ENCODE data around the gene UGT1A9. TPM values are rescaled to one million over a fixed set of nuclear protein-coding genes. Genes with fewer than 3 reads are reported as not detected.
"Not testable (repeated sequence)": the region's sequence is repeated elsewhere in the genome, so short reads cannot be mapped to it uniquely, and the experiment has no call there.

The UGT1A9 gene
- total RNA-seq, 4 donors from 2014 or later = not detected

DNA sequence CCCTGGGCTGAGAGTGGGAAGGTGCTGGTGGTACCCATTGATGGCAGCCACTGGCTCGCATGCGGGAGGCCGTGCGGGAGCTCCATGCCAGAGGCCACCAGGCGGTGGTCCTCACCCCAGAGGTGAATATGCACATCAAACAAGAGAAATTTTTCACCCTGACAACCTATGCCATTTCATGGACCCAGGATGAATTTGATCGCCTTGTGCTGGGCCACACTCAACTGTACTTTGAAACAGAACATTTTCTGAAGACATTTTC is 75.5 kb downstream of the UGT1A9 start:
- no peak for ATAC-seq

DNA sequence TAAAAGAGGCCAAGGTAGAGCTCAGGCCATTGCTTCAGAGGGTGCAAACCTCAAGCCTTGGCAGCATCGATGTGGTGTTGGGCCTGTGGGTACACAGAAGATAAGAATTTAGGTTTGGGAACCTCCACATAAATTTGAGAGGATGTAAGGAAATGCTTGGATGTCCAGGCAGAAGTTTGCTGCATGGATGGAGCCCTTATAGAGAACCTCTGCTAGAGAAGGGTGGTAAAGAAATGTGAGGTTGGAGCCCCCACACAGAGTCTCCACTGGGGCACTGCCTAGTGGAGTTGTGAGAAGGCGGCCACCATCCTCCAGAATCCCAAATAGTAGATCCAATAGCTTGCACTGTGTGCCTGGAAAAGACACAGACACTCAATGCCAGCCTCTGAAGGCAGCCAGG is 79.0 kb downstream of the UGT1A9 start:
- not testable (repeated sequence) for H3K4me1 ChIP-seq, H3K9me3 ChIP-seq, H3K27me3 ChIP-seq, ATAC-seq, H3K36me3 ChIP-seq, H3K4me3 ChIP-seq, H3K27ac ChIP-seq
- WGBS, 2 donors (ENCODE audit: low coverage in 1 of 2) = 40 to 69% methylated on average over 1 to 2 of the region's 2 CpGs

More for the DNA sequence above, 75.5 kb downstream of the UGT1A9 start:
- 73 to 93% methylated on average over 4 to 6 of the region's 6 CpGs for WGBS, 2 donors (ENCODE audit: low coverage in 1 of 2)
- Histone ChIP-seq H3K27ac (no peak overlapping the region), H3K9me3 (no peaks in the 10 kb centered on the region), H3K27me3 (no peaks in the 10 kb centered on the region), H3K36me3 (no peaks in the 10 kb centered on the region), H3K4me3 (no peak overlapping the region), H3K4me1 (no peaks in the 10 kb centered on the region)
- TF ChIP-seq, protein P1, sequence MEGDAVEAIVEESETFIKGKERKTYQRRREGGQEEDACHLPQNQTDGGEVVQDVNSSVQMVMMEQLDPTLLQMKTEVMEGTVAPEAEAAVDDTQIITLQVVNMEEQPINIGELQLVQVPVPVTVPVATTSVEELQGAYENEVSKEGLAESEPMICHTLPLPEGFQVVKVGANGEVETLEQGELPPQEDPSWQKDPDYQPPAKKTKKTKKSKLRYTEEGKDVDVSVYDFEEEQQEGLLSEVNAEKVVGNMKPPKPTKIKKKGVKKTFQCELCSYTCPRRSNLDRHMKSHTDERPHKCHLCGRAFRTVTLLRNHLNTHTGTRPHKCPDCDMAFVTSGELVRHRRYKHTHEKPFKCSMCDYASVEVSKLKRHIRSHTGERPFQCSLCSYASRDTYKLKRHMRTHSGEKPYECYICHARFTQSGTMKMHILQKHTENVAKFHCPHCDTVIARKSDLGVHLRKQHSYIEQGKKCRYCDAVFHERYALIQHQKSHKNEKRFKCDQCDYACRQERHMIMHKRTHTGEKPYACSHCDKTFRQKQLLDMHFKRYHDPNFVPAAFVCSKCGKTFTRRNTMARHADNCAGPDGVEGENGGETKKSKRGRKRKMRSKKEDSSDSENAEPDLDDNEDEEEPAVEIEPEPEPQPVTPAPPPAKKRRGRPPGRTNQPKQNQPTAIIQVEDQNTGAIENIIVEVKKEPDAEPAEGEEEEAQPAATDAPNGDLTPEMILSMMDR (IDR thresholded peaks at IDR 0.05) = no peak
- TF ChIP-seq POLR2A (IDR thresholded peaks at IDR 0.05) = no peak
- TF ChIP-seq EP300 (IDR thresholded peaks at IDR 0.05) = no peak

DNA sequence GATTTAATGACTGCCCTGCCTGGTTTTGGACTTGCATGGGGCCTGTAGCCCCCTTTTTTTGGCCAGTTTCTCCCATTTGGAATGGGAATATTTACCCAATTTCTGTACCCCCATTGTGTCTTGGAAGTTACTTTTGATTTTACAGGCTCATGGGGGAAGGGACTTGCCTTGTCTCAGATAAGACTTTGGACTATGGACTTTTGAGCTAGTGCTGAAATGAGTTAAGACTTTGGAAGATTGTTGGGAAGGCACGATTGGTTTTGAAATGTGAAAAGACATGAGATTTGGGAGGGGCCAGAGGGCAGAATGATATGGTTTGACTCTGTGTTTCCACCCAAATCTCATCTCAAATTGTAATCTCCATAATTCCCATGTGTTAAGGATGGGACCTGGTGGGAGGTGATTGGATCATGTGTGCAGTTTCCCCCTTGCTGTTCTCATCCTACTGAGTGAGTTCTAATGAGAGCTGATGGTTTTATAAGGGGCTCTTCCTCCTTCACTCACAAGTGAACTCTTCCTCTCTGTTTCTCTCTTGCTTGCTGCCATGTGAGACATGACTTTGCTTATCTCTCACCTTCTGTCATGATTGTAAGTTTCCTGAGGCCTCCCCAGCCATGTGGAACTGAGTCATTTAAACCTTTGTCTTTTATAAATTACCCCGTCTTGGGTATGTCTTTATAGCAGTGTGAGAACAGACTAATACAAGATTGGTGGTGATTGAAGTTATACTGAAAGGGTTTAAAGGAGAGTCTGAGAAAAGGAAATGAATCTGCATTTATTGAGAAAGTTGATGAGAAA is 79.7 kb downstream of the UGT1A9 start:
- not testable (repeated sequence) for H3K4me1 ChIP-seq, H3K27me3 ChIP-seq, H3K36me3 ChIP-seq, ATAC-seq, H3K4me3 ChIP-seq, H3K27ac ChIP-seq, H3K9me3 ChIP-seq
- WGBS, 2 donors (ENCODE audit: low coverage in 1 of 2) = 50 to 86% methylated on average over 1 of the region's 2 CpGs

DNA sequence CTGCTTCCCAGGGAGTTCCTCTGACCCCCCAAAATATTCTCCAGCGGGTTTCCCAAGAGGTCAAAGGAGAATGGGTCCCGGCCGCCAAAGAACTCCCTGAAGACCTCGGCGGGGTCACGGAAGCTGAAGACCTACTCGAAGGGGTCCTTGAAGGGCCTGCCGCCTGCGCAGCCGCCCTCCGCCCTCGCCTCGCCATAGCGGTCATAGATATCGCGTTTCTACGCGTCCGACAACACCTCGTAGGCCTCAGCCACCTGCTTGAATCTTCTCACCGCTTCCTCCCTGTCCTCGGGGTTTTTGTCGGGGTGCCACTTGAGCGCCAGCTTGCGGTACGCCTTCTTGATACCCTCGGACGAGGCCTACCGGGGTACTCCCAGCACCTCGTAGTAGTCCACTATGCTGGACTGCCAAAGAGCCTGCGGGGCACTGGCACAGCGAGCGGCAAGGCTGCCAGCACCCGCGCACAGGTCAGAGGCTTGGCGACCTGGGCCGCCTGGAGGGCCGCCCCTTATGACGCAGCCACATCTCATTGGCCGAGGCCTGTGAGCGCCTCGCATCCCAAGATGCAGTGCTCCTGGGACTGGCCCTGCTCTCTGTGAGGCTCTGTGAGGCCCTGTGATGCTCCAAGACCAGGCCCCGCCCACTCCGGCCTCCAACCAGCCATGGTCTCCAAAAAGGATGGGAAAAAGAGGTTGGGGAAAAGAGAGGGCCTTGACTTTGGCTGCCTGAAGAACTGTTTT is 83.3 kb downstream of the UGT1A9 start:
- 88 to 97% methylated on average over 6 to 18 of the region's 44 CpGs for WGBS, 2 donors (ENCODE audit: low coverage in 1 of 2)
- TF ChIP-seq POLR2A (IDR thresholded peaks at IDR 0.05) (no peak), EP300 (IDR thresholded peaks at IDR 0.05) (no peak), POLR2AphosphoS5 (IDR thresholded peaks at IDR 0.05) (no peak)
- TF ChIP-seq, protein P1 (IDR thresholded peaks at IDR 0.05) = no peak
- Histone ChIP-seq H3K27ac (no peak overlapping the region), H3K4me1 (no peaks in the 10 kb centered on the region), H3K9me3 (no peaks in the 10 kb centered on the region), H3K27me3 (no peaks in the 10 kb centered on the region), H3K36me3 (no peaks in the 10 kb centered on the region), H3K4me3 (no peak overlapping the region)
- no peak for ATAC-seq

DNA sequence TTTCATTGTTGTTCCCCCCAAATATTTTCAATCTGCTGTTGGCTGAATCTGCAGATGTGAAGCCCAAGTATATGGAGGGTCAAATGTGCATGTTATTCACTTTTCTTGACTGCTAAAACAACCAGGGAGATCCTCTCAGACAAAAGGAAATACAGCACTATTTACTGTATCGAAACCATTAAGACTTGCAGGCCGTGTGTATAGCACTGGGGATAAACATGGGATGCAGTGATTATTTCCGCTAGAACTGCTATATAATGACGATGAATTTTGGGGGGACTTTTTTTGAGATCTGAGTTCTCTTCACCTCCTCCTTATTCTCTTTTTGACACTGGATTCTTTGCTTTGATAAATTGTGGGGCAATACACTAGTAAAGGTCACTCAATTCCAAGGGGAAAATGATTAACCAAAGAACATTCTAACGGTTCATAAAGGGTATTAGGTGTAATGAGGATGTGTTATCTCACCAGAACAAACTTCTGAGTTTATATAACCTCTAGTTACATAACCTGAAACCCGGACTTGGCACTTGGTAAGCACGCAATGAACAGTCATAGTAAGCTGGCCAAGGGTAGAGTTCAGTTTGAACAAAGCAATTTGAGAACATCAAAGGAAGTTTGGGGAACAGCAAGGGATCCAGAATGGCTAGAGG is 84.9 kb downstream of the UGT1A9 start:
- H3K4me3 ChIP-seq = no peak overlapping the region
- ATAC-seq = no peak
- 65 to 76% methylated on average over 5 to 7 of the region's 7 CpGs for WGBS, 2 donors (ENCODE audit: low coverage in 1 of 2)
- H3K27me3 ChIP-seq = no peaks in the 10 kb centered on the region
- TF ChIP-seq EP300 (IDR thresholded peaks at IDR 0.05) (no peak), POLR2AphosphoS5 (IDR thresholded peaks at IDR 0.05) (no peak), POLR2A (IDR thresholded peaks at IDR 0.05) (no peak)
- TF ChIP-seq, protein P1 (IDR thresholded peaks at IDR 0.05) = no peak
- H3K36me3 ChIP-seq = no peaks in the 10 kb centered on the region
- no peaks in the 10 kb centered on the region for H3K9me3 ChIP-seq
- H3K27ac ChIP-seq = no peak overlapping the region
- H3K4me1 ChIP-seq = no peaks in the 10 kb centered on the region

DNA sequence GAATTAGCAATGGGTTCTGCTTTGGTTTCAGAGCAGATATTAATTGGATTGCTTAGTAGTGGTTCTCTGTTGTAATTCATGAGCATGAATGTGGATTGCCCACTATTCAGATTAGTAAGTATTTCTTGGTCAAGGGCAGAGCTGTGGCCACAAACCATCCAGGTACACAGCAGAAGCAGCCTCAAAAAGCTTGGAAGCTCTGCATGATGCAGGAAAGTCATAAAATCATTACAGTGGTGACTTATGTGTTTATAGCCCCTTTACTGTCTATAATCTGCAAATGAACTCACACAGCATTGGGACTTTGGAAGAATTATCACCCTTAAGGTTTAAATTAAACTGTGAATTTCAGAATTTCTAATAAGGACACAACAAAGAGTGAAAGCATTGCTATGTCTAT is 86.4 kb downstream of the UGT1A9 start:
- TF ChIP-seq, protein P1 (IDR thresholded peaks at IDR 0.05) = no peak
- TF ChIP-seq POLR2A (IDR thresholded peaks at IDR 0.05) = no peak
- TF ChIP-seq POLR2AphosphoS5 (IDR thresholded peaks at IDR 0.05) = no peak
- no peak for TF ChIP-seq EP300 (IDR thresholded peaks at IDR 0.05)
- Histone ChIP-seq H3K4me3 (no peak overlapping the region), H3K36me3 (no peaks in the 10 kb centered on the region), H3K27ac (no peak overlapping the region), H3K4me1 (no peaks in the 10 kb centered on the region), H3K9me3 (no peaks in the 10 kb centered on the region), H3K27me3 (no peaks in the 10 kb centered on the region)
- ATAC-seq = no peak

Measured in gastroesophageal sphincter (tissue), 4 donors.